MCF 10A (cell line): ENCODE measurements around the gene ERI2. TPM values are rescaled to one million over a fixed set of nuclear protein-coding genes. Genes with fewer than 3 reads are reported as not detected.

ENCODE experiments used
- BruUV-seq: library from RNA; stranded (reverse); fragments of 400-500 nt; replicated peaks from 2 replicates; lab custom pipeline; 2021; lab: Mats Ljungman, UMichigan
- CTCF ChIA-PET: fragments of 300-600 bp; sonication (Branson Sonifier 250); formaldehyde crosslinking; extraction: SDS; loops from one replicate; lab custom pipeline; 2021; ENCODE audit warnings: antibody characterized with exemption, inconsistent platforms; lab: Yijun Ruan, JAX
- POLR2A ChIA-PET: fragments of 300-600, 350-650 bp; sonication (Branson Sonifier 250); formaldehyde crosslinking; extraction: SDS; loops from one replicate; lab custom pipeline; 2020; ENCODE audit warnings: antibody characterized with exemption, inconsistent platforms; lab: Yijun Ruan, JAX
- DNase-seq: peaks from one replicate; pipeline ENCODE4 v3.0.0-alpha.2; 2018; ENCODE audit not compliant: unreplicated experiment
- H3K27ac Mint-ChIP-seq: one replicate; pipeline ENCODE4 v1.8.0; 2022; ENCODE audit warnings: mild to moderate bottlenecking, low read depth, mixed read lengths; ENCODE audit not compliant: unreplicated experiment
- H3K27me3 Mint-ChIP-seq: one replicate; pipeline ENCODE4 v1.8.0; 2022; ENCODE audit warnings: mixed read lengths; ENCODE audit not compliant: insufficient read depth, unreplicated experiment
- H3K36me3 Mint-ChIP-seq: one replicate; pipeline ENCODE4 v1.8.0; 2022; ENCODE audit warnings: mild to moderate bottlenecking, moderate library complexity, mixed read lengths; ENCODE audit not compliant: insufficient read depth, unreplicated experiment
- H3K4me1 Mint-ChIP-seq: one replicate; pipeline ENCODE4 v1.8.0; 2022; ENCODE audit warnings: mixed read lengths; ENCODE audit not compliant: insufficient read depth, unreplicated experiment
- H3K4me3 Mint-ChIP-seq: one replicate; pipeline ENCODE4 v1.8.0; 2022; ENCODE audit warnings: mild to moderate bottlenecking, moderate library complexity, mixed read lengths; ENCODE audit not compliant: unreplicated experiment
- H3K9me3 Mint-ChIP-seq: one replicate; pipeline ENCODE4 v1.8.0; 2022; ENCODE audit warnings: mixed read lengths; ENCODE audit not compliant: unreplicated experiment
- intact Hi-C: fragments of 100-400 bp; cut with micrococcal nuclease; formaldehyde crosslinking; loops from 2 replicates; pipeline ENCODE4 v1.14.1; 2022
- total RNA-seq: library from RNA; stranded (reverse); gene quantifications from 2 replicates; pipeline ENCODE4 v1.2.3, GENCODE V29; 2022
- TF ChIP-seq, protein P1 (sequence below): fragments of 200-600 bp; IDR thresholded peaks from one replicate; pipeline ENCODE4 v1.8.0; 2022; ENCODE audit warnings: antibody characterized with exemption, mild to moderate bottlenecking; ENCODE audit not compliant: unreplicated experiment

Gene ERI2
- total RNA-seq, 1 experiment from 2014 or later, result 26.8 TPM

DNA sequence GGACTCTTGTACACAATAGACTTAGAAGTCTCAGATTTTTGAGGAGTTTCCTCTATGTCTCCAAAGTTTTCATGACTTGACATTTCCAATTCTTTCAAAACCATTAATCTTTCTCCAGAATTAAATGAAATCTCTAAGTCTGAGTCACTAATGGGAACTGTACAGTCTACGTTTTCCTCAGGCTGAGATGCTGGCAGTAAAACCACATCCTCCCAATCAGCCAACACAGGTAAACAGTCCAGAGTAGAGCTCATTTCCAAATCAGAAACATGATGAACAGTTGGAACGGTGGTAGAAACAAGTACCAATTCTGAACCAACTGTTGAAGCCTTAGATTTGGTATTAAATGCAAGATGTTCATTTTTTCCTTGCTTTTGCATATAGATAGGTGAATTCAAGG, 7.9 kb downstream of the ERI2 start:
- DNase-seq, result no peak
- no peak overlapping the region for H3K4me3 Mint-ChIP-seq
- H3K27me3 Mint-ChIP-seq, result no peaks in the 10 kb centered on the region
- ChIA-PET CTCF (interaction anchor here (1.1 to 1.9 kb wide), 4 partner anchors 19 to 481 kb away, joined by 3 to 4 read pairs (median 4); no protein-coding TSS in a partner anchor), POLR2A (interaction anchor here (0.9 kb wide), 1 partner anchor 33 kb away, joined by 3 read pairs; no protein-coding TSS in a partner anchor)
- no peaks in the 10 kb centered on the region for H3K9me3 Mint-ChIP-seq
- TF ChIP-seq, protein P1, sequence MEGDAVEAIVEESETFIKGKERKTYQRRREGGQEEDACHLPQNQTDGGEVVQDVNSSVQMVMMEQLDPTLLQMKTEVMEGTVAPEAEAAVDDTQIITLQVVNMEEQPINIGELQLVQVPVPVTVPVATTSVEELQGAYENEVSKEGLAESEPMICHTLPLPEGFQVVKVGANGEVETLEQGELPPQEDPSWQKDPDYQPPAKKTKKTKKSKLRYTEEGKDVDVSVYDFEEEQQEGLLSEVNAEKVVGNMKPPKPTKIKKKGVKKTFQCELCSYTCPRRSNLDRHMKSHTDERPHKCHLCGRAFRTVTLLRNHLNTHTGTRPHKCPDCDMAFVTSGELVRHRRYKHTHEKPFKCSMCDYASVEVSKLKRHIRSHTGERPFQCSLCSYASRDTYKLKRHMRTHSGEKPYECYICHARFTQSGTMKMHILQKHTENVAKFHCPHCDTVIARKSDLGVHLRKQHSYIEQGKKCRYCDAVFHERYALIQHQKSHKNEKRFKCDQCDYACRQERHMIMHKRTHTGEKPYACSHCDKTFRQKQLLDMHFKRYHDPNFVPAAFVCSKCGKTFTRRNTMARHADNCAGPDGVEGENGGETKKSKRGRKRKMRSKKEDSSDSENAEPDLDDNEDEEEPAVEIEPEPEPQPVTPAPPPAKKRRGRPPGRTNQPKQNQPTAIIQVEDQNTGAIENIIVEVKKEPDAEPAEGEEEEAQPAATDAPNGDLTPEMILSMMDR, result no peak
- H3K4me1 Mint-ChIP-seq, result peaks cover 2% of the 10 kb centered on the region
- peaks cover 47% of the 10 kb centered on the region for H3K36me3 Mint-ChIP-seq
- intact Hi-C loops, result loop anchor here (2.0 to 5.0 kb wide), 2 partner anchors 284 to 504 kb away; no protein-coding TSS in a partner anchor
- no peak overlapping the region for H3K27ac Mint-ChIP-seq
- no TSS peak for BruUV-seq

DNA sequence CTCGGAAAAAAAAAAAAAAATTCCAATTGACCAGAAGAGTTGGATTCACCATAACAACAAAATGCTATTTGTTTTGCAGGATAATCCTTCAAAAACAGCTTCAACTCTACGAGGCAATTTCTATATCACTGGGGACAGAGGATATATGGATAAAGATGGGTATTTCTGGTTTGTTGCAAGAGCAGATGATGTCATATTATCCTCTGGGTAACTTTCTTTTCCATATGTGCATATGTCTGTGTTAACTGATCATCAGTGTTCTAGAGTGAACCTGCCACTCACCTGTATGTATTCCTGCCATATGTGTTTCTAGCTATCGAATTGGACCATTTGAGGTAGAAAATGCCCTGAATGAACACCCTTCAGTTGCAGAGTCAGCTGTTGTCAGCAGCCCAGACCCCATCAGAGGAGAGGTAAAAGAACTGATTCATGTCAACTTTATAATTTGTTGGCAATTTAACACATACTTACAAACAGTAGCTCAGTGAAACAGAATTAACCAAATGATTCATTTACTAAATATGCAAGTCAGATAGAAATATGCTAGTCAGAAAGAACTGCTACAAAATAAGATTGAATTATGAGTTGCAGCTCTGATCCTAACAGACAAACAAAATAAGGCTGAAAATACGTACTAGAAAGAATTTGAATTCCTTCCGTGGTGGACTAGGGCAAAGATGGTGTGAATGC, 14.2 kb downstream of the ERI2 start:
- CTCF ChIA-PET, result interaction anchor here (0.7 to 1.7 kb wide), 6 partner anchors 9 to 879 kb away, joined by 3 to 6 read pairs (median 4); no protein-coding TSS in a partner anchor

DNA sequence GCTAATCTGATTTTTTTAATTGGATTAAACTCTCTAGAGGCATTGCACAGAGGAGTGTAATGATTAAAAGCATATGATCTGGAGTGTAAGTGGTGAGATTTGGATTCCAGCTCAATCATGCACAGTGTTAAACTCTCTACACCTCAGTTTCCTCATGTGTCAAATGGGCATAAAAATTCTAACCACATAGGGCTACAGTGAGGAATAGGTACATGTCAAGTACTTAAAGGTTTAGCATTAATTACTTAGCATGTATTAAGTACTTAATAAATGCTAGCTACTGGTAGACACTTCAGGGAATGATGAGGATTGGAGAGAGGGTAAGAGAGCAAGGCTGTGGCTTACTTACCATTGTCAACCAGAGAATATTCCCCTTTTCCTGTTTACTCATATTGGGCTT, 17.1 kb downstream of the ERI2 start:
- no peak overlapping the region for H3K27ac Mint-ChIP-seq
- POLR2A ChIA-PET, result no interaction called here
- no peak overlapping the region for H3K4me3 Mint-ChIP-seq
- CTCF ChIA-PET, result interaction anchor here (0.6 to 2.5 kb wide), 4 partner anchors 11 to 1825 kb away, joined by 3 to 13 read pairs (median 4); no protein-coding TSS in a partner anchor
- no peak for DNase-seq
- BruUV-seq, result no TSS peak
- TF ChIP-seq, protein P1, result no peak
- intact Hi-C loops, result no loop called here
- peaks cover 6% of the 10 kb centered on the region for H3K36me3 Mint-ChIP-seq
- H3K4me1 Mint-ChIP-seq, result no peaks in the 10 kb centered on the region
- H3K27me3 Mint-ChIP-seq, result no peaks in the 10 kb centered on the region
- H3K9me3 Mint-ChIP-seq, result no peaks in the 10 kb centered on the region

More for the DNA sequence above, 14.2 kb downstream of the ERI2 start:
- no peak overlapping the region for H3K4me3 Mint-ChIP-seq
- BruUV-seq, result no TSS peak
- H3K27me3 Mint-ChIP-seq, result no peaks in the 10 kb centered on the region
- POLR2A ChIA-PET, result interaction anchor here (0.7 to 1.1 kb wide), 3 partner anchors 12 to 64 kb away, joined by 3 read pairs; no protein-coding TSS in a partner anchor
- intact Hi-C loops, result no loop called here
- peaks cover 6% of the 10 kb centered on the region for H3K36me3 Mint-ChIP-seq
- no peak overlapping the region for H3K27ac Mint-ChIP-seq
- DNase-seq, result no peak
- TF ChIP-seq, protein P1, result no peak
- no peaks in the 10 kb centered on the region for H3K4me1 Mint-ChIP-seq
- no peaks in the 10 kb centered on the region for H3K9me3 Mint-ChIP-seq

DNA sequence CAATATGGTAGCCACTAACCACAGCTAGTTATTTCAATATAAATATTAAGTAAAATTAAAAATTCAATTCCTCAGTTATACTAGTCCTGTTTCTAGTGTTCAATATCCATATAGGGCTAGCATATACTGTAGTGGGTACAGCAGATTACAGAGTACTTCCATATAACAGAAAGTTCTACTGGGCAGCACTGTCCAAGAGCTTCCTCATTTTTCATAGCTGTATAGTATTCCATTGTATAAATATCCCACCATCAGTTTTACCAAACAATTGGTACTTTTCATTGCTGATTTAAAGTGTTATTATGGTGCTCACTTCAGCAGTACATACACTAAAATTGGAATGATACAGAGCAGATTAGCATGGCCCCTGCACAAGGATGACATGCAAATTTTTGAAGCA, 22.1 kb downstream of the ERI2 start:
- H3K27me3 Mint-ChIP-seq, result no peaks in the 10 kb centered on the region
- CTCF ChIA-PET, result no interaction called here
- POLR2A ChIA-PET, result no interaction called here
- peaks cover 6% of the 10 kb centered on the region for H3K36me3 Mint-ChIP-seq
- intact Hi-C loops, result no loop called here
- TF ChIP-seq, protein P1, result no peak
- no peak overlapping the region for H3K4me3 Mint-ChIP-seq
- BruUV-seq, result no TSS peak
- H3K9me3 Mint-ChIP-seq, result no peaks in the 10 kb centered on the region
- no peaks in the 10 kb centered on the region for H3K4me1 Mint-ChIP-seq
- DNase-seq, result no peak
- H3K27ac Mint-ChIP-seq, result no peak overlapping the region
